Endothelial cell of umbilical vein (primary cell): Measurements from ENCODE around the gene CT47C1. TPM values are rescaled to one million over a fixed set of nuclear protein-coding genes. Genes with fewer than 3 reads are reported as not detected.

ENCODE experiments used
- Bru-seq: library from RNA; stranded (reverse); fragments of 400-500 nt; gene quantifications from one replicate; lab custom pipeline; 2021; lab: Mats Ljungman, UMichigan
- BruChase-seq, 2 experiments: library from RNA; stranded (reverse); fragments of 400-500 nt; gene quantifications; one replicate each; lab custom pipeline; 2021; lab: Mats Ljungman, UMichigan
- BruUV-seq: library from RNA; stranded (reverse); fragments of 400-500 nt; replicated peaks from 2 replicates; lab custom pipeline; 2021; lab: Mats Ljungman, UMichigan
- CTCF ChIA-PET: fragments of 300-600, 350-600 bp; sonication (Branson Sonifier 250); formaldehyde crosslinking; loops from one replicate; lab custom pipeline; 2021; ENCODE audit warnings: antibody characterized with exemption, inconsistent platforms; lab: Charles Lee
- POLR2A ChIA-PET: fragments of 300-600, 350-600 bp; sonication (Branson Sonifier 250); formaldehyde crosslinking; loops from one replicate; lab custom pipeline; 2021; ENCODE audit warnings: antibody characterized with exemption, inconsistent platforms; lab: Charles Lee
- DNase-seq: peaks from one replicate; pipeline ENCODE4 v3.0.0-alpha.2; 2011; ENCODE audit warnings: low read depth, low spot score
- FAIRE-seq: peaks from 2 replicates; lab custom pipeline; 2011; peaks lifted over from hg19 to GRCh38; lab: Jason Lieb, UNC
- H2AFZ ChIP-seq: 2 replicates; pipeline ENCODE4 v1.6.0; 2012; ENCODE audit warnings: low read depth, low read length, control low read depth, inconsistent platforms
- H3K27ac ChIP-seq: 2 replicates; pipeline ENCODE4 v1.5.1; 2011; ENCODE audit warnings: low read depth, mild to moderate bottlenecking, control low read depth, low read length, moderate library complexity; ENCODE audit not compliant: insufficient read depth
- H3K27me3 ChIP-seq, 2 experiments: 2 replicates each; pipeline versions ENCODE4 v1.6.0 to v1.6.1; 2011; ENCODE audit warnings: low read length in 2 of 2, mixed read lengths in 1 of 2; ENCODE audit not compliant: control insufficient read depth in 2 of 2, insufficient read depth in 2 of 2
- H3K36me3 ChIP-seq, 2 experiments: 2 replicates in 1 of 2; 3 replicates in 1 of 2; pipeline ENCODE4 v1.5.1; 2011; ENCODE audit warnings: low read length in 2 of 2, mild to moderate bottlenecking in 1 of 2, moderate library complexity in 1 of 2; ENCODE audit not compliant: control insufficient read depth in 2 of 2, insufficient read depth in 2 of 2; ENCODE audit errors: extremely low read depth in 1 of 2
- H3K4me1 ChIP-seq: 3 replicates; pipeline ENCODE4 v1.5.1; 2011; ENCODE audit warnings: mild to moderate bottlenecking, low read length; ENCODE audit not compliant: control insufficient read depth, insufficient read depth; ENCODE audit errors: extremely low read depth
- H3K4me2 ChIP-seq: 2 replicates; pipeline ENCODE4 v1.6.1; 2011; ENCODE audit warnings: low read length, control low read depth, mixed read lengths; ENCODE audit not compliant: insufficient read depth
- H3K4me3 ChIP-seq, 3 experiments: fragments of 200-600 bp in 1 of 3; sonication (generic), shearing (Covaris generic) in 1 of 3; replicated peaks in 1 of 3; 2 replicates each; pipeline ENCODE4 v1.5.1; 2011 to 2016; ENCODE audit warnings: control low read depth in 3 of 3, low read length in 3 of 3, mild to moderate bottlenecking in 2 of 3, inconsistent platforms in 1 of 3, low read depth in 1 of 3, moderate library complexity in 1 of 3; ENCODE audit not compliant: insufficient read depth in 1 of 3
- H3K79me2 ChIP-seq: 2 replicates; pipeline ENCODE4 v1.6.0; 2012; ENCODE audit warnings: low read length, inconsistent platforms; ENCODE audit not compliant: control insufficient read depth, insufficient read depth
- H3K9ac ChIP-seq: replicated peaks from 2 replicates; pipeline ENCODE3; 2011; ENCODE audit warnings: low read length, control low read depth; ENCODE audit not compliant: insufficient read depth; ENCODE audit errors: extremely low read depth
- H3K9me1 ChIP-seq: replicated peaks from 3 replicates; pipeline ENCODE4 v1.6.0; 2011; ENCODE audit warnings: mild to moderate bottlenecking, low read length; ENCODE audit not compliant: control insufficient read depth, insufficient read depth; ENCODE audit errors: extremely low read depth
- H3K9me3 ChIP-seq: replicated peaks from 2 replicates; pipeline ENCODE4 v1.5.1; 2012; ENCODE audit warnings: low read length, inconsistent platforms; ENCODE audit not compliant: control insufficient read depth, insufficient read depth
- H4K20me1 ChIP-seq: replicated peaks from 2 replicates; pipeline ENCODE3; 2011; ENCODE audit warnings: mild to moderate bottlenecking, low read length; ENCODE audit not compliant: control insufficient read depth, insufficient read depth; ENCODE audit errors: extremely low read depth
- EZH2 ChIP-seq: IDR thresholded peaks from 2 replicates; pipeline ENCODE4 v1.6.1; 2012; ENCODE audit warnings: borderline replicate concordance, low read depth, mild to moderate bottlenecking, moderate library complexity, low read length, inconsistent platforms; ENCODE audit not compliant: severe bottlenecking
- FOS ChIP-seq: IDR thresholded peaks from 2 replicates; pipeline ENCODE4 v1.6.1; 2011; ENCODE audit warnings: mild to moderate bottlenecking, low read length, moderate library complexity, borderline replicate concordance; ENCODE audit not compliant: insufficient read depth
- GATA2 ChIP-seq: IDR thresholded peaks from 2 replicates; pipeline ENCODE4 v1.7.0; 2011; ENCODE audit warnings: low read depth, mild to moderate bottlenecking, moderate library complexity, mixed read lengths, low read length; ENCODE audit not compliant: insufficient read length, insufficient read depth
- JUN ChIP-seq: IDR thresholded peaks from 2 replicates; pipeline ENCODE4 v1.6.1; 2011; ENCODE audit warnings: borderline replicate concordance, low read depth; ENCODE audit not compliant: insufficient read length, insufficient read depth
- MYC ChIP-seq: IDR thresholded peaks from one replicate; pipeline ENCODE4 v1.6.1; 2011; ENCODE audit warnings: mild to moderate bottlenecking, low read depth, low read length
- POLR2A ChIP-seq: IDR thresholded peaks from 2 replicates; pipeline ENCODE4 v1.6.1; 2012; ENCODE audit warnings: low read depth, mild to moderate bottlenecking, control low read depth, low read length
- POLR2AphosphoS5 ChIP-seq: IDR thresholded peaks from 2 replicates; pipeline ENCODE4 v1.6.1; 2012; ENCODE audit warnings: low read depth, mild to moderate bottlenecking, control low read depth, low read length, moderate library complexity; ENCODE audit not compliant: insufficient read depth
- dilution Hi-C: fragments of 300-500 bp; cut with MboI; formaldehyde crosslinking; loops from one replicate; pipeline ENCODE4 v1.15.0; 2019; ENCODE audit warnings: low sequenced_read_pairs; ENCODE audit not compliant: extremely low pct_ligation_motif_present
- intact Hi-C: fragments of 100-400 bp; cut with micrococcal nuclease; formaldehyde crosslinking; loops from one replicate; pipeline ENCODE4 v1.10.0; 2022
- long read RNA-seq: library from polyadenylated mRNA; stranded (forward); transcript quantifications from one replicate; pipeline ENCODE4 v2.0.0, GENCODE V29; 2021
- polyA minus RNA-seq, 3 experiments: library from RNA; depleted of rRNA, polyadenylated mRNA; stranded (reverse); fragments of >200 nt; gene quantifications; 1 replicate in 1 of 3; 2 replicates in 2 of 3; pipeline ENCODE4 v1.2.3, GENCODE V29; 2011
- polyA plus RNA-seq, 4 experiments: library from polyadenylated mRNA; depleted of rRNA in 3 of 4; stranded (reverse) in 3 of 4; unstranded in 1 of 4; fragments of >200 nt; gene quantifications; 2 replicates each; pipeline versions ENCODE4 v1.2.1 to v1.2.3, GENCODE V29; 2011 to 2012; ENCODE audit warnings: missing spikeins in 1 of 4
- total RNA-seq: library from RNA; stranded (reverse); gene quantifications from 2 replicates; pipeline ENCODE4 v1.2.3, GENCODE V29; 2021
- TF ChIP-seq, protein P1 (sequence below): IDR thresholded peaks from 2 replicates; pipeline ENCODE4 v1.6.1; 2011; ENCODE audit not compliant: insufficient read depth, insufficient read length
- TF ChIP-seq, protein P2 (sequence below), 2 donors: IDR thresholded peaks; 1 replicate in 1 of 2; 2 replicates in 1 of 2; pipeline ENCODE4 v1.5.1; 2011; ENCODE audit warnings: low read length in 2 of 2, mild to moderate bottlenecking in 2 of 2, moderate library complexity in 2 of 2, control low read depth in 1 of 2, inconsistent platforms in 1 of 2, low read depth in 1 of 2; ENCODE audit not compliant: insufficient read depth in 1 of 2; ENCODE audit errors: extremely low read depth in 1 of 2

CT47C1 gene
- total RNA-seq (not detected in 2 replicates), polyA plus RNA-seq (not detected in 2 replicates), polyA minus RNA-seq (not detected in 2 replicates), Bru-seq, nascent RNA (not detected), BruChase-seq, experiment 1, labeled RNA remaining after a 6-hour chase (not detected), BruChase-seq, experiment 2, labeled RNA remaining after a 2-hour chase (not detected)
- polyA plus RNA-seq (2011; cell fraction: cytosol; rRNA removed), result not detected in 2 replicates
- polyA plus RNA-seq (2011; cell fraction: nucleus; rRNA removed), result not detected in 2 replicates
- polyA plus RNA-seq (2012), result not detected in 2 replicates
- polyA minus RNA-seq (2011; cell fraction: cytosol; rRNA and poly(A)+ RNA removed), result not detected
- not detected in 2 replicates for polyA minus RNA-seq (2011; cell fraction: nucleus; rRNA and poly(A)+ RNA removed)
- long read RNA-seq, result 0 reads

DNA sequence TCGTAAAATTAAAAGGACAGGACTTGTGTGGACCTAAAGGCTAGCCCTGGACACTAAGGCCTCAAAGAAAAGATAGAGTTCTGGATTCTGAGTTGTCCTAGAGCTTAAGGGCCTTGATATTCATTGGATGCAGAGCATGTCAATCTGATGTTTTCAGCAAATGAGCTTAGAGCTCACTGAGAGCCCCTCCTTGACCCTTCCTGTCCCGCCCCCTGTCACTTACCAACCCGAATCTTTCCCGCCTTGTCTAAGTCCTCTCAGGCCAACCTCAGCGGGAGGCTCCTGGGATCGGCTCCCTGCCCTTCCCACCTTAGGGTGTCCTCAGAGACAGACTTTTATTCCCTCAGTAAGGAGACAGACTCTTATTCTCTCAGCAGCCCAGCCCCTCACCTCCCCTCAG lies at the start of gene CT47C1:
Gene CT47C1 (plus strand): TSS at position 250 of the 400 bp plus-strand sequence. CDS start 233 bp downstream, outside the sequence.
- Histone ChIP-seq H4K20me1 (no peaks in the 10 kb centered on the region), H3K27ac (no peak within 1 kb of the TSS), H3K9ac (no peak within 1 kb of the TSS), H3K36me3 (no peaks in the 10 kb centered on the region), H3K4me2 (no peak within 1 kb of the TSS), H3K4me1 (no peaks in the 10 kb centered on the region), H3K9me1 (no peaks in the 10 kb centered on the region), H3K9me3 (no peaks in the 10 kb centered on the region), H3K79me2 (no peaks in the 10 kb centered on the region), H2AFZ (no peak within 1 kb of the TSS), H3K4me3 (no peak within 1 kb of the TSS), H3K27me3 (no peaks in the 10 kb centered on the region)
- dilution Hi-C loops (no loop called here), intact Hi-C loops (no loop called here)
- DNase-seq (no peak), FAIRE-seq (no peak)
- BruUV-seq, result no TSS peak
- TF ChIP-seq JUN (no peak), FOS (no peak)
- TF ChIP-seq, protein P1, sequence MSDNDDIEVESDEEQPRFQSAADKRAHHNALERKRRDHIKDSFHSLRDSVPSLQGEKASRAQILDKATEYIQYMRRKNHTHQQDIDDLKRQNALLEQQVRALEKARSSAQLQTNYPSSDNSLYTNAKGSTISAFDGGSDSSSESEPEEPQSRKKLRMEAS, result no peak
- ChIA-PET CTCF (no interaction called here), POLR2A (no interaction called here)

DNA sequence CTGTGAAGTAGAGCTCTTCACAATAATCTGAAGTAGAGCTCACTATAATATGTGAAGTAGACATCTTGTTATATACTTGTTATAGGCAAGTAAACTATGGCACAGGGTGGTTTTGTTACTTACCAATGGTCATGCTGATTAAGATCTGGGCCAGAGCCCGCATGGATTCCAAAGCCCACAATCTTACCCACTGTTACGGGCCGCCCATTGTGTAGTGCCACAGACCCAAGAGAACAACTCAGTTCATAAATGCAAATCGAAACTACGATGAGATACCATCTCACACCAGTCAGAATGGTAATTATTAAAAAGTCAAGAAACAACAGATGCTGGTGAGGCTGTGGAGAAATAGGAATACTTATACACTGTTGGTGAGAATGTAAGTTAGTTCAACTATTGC lies 46.9 kb upstream of the CT47C1 start:
- dilution Hi-C loops, result no loop called here

More for the DNA sequence above, 46.9 kb upstream of the CT47C1 start:
- no peaks in the 10 kb centered on the region for H3K4me1 ChIP-seq
- no peak for TF ChIP-seq FOS
- TF ChIP-seq POLR2AphosphoS5, result no peak
- TF ChIP-seq, protein P2, sequence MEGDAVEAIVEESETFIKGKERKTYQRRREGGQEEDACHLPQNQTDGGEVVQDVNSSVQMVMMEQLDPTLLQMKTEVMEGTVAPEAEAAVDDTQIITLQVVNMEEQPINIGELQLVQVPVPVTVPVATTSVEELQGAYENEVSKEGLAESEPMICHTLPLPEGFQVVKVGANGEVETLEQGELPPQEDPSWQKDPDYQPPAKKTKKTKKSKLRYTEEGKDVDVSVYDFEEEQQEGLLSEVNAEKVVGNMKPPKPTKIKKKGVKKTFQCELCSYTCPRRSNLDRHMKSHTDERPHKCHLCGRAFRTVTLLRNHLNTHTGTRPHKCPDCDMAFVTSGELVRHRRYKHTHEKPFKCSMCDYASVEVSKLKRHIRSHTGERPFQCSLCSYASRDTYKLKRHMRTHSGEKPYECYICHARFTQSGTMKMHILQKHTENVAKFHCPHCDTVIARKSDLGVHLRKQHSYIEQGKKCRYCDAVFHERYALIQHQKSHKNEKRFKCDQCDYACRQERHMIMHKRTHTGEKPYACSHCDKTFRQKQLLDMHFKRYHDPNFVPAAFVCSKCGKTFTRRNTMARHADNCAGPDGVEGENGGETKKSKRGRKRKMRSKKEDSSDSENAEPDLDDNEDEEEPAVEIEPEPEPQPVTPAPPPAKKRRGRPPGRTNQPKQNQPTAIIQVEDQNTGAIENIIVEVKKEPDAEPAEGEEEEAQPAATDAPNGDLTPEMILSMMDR (IDR thresholded peaks at IDR 0.05; ENCODE audit: extremely low read depth in 1 of 2, insufficient read depth in 1 of 2, low read depth in 1 of 2, low read length in 2 of 2), result no peak
- TF ChIP-seq GATA2, result no peak
- TF ChIP-seq MYC, result no peak
- TF ChIP-seq EZH2, result no peak
- no peak for TF ChIP-seq JUN
- TF ChIP-seq POLR2A, result no peak
- TF ChIP-seq, protein P1, result no peak
- FAIRE-seq (no peak), DNase-seq (no peak)
- intact Hi-C loops, result no loop called here
- H4K20me1 ChIP-seq, result no peaks in the 10 kb centered on the region
- no peaks in the 10 kb centered on the region for H3K9me1 ChIP-seq
- no peak overlapping the region for H3K27ac ChIP-seq
- no peak overlapping the region for H3K4me3 ChIP-seq
- H3K27me3 ChIP-seq, result no peaks in the 10 kb centered on the region
- CTCF ChIA-PET, result no interaction called here
- no peaks in the 10 kb centered on the region for H3K9me3 ChIP-seq
- H3K9ac ChIP-seq, result no peak overlapping the region
- POLR2A ChIA-PET, result no interaction called here
- no peaks in the 10 kb centered on the region for H3K79me2 ChIP-seq
- no peak overlapping the region for H2AFZ ChIP-seq
- BruUV-seq, result no TSS peak
- H3K4me2 ChIP-seq, result no peak overlapping the region
- H3K36me3 ChIP-seq, result no peaks in the 10 kb centered on the region
